ENCODE data around the gene ADSL. TPM values are rescaled to one million over a fixed set of nuclear protein-coding genes. Genes with fewer than 3 reads are reported as not detected.

The ADSL gene
- total and polyA plus RNA-seq, 2 of the 8 experiments (the other 6 are each of a cell fraction or from before 2014, with no cell fraction given), result 197 to 218 TPM

GRCh38 chr22:40324468-40325305 lies 21.6 kb upstream of the ADSL start:
- DNase-seq (ENCODE audit: low read depth in 1 of 2, low spot score in 2 of 2), result no peak
- no peaks in the 10 kb centered on the region for H3K79me2 ChIP-seq (ENCODE audit: control insufficient read depth in 1 of 2, insufficient read depth in 2 of 2, low read length in 2 of 2)
- H4K91ac ChIP-seq (replicated peaks; ENCODE audit: insufficient read length, low read length), result no peak overlapping the region
- WGBS, 2 experiments (ENCODE audit: extremely low coverage in 1 of 2, insufficient coverage in 1 of 2, insufficient read length in 1 of 2, insufficient replicate concordance in 2 of 2, low coverage in 1 of 2, low lambda C conversion rate in 2 of 2, missing lambda C conversion rate in 1 of 2), result 89% methylated on average over 19 of the region's 19 CpGs; no CpG with 5 or more reads in 1 of the 2 experiments
- POLR2A ChIA-PET (ENCODE audit: partially characterized antibody), result interaction anchor here (0.9 to 3.3 kb wide), 5 partner anchors 8 to 280 kb away, joined by 3 to 21 read pairs (median 3); partner anchors contain the start of gene ADSL
- CTCF ChIA-PET (ENCODE audit: partially characterized antibody), result interaction anchor here (0.9 to 2.5 kb wide), 4 partner anchors 10 to 134 kb away, joined by 3 to 8 read pairs (median 5); no protein-coding TSS in a partner anchor
- no peak overlapping the region for H3K18ac ChIP-seq (ENCODE audit: extremely low read depth, low read length)
- H2BK120ac ChIP-seq (replicated peaks; ENCODE audit: low read depth, low read length), result no peak overlapping the region
- no peak overlapping the region for H3K4ac ChIP-seq (replicated peaks; ENCODE audit: insufficient read length, low read depth, low read length)
- no peak overlapping the region for H3K23ac ChIP-seq (ENCODE audit: insufficient read length)
- H3K27me3 ChIP-seq (replicated peaks in 1 of 4; ENCODE audit: control insufficient read depth in 3 of 4, extremely low read depth in 1 of 4, insufficient read depth in 3 of 4, low read length in 3 of 4), result no peaks in the 10 kb centered on the region
- no peaks in the 10 kb centered on the region for H3K23me2 ChIP-seq (ENCODE audit: low read depth, low read length)
- no peak overlapping the region for H2BK20ac ChIP-seq (ENCODE audit: low read length)
- no peaks in the 10 kb centered on the region for H3K79me1 ChIP-seq (ENCODE audit: low read depth, low read length)
- peaks cover 4 to 13% (median 10%) of the 10 kb centered on the region in 4 experiments for H3K4me1 ChIP-seq (replicated peaks in 1 of 4; ENCODE audit: control insufficient read depth in 3 of 4, insufficient read depth in 4 of 4, low read length in 3 of 4)
- H3K4me2 ChIP-seq (ENCODE audit: insufficient read depth in 1 of 2, low read depth in 2 of 2, low read length in 2 of 2), result no peak overlapping the region
- peaks cover 0 to 5% of the 10 kb centered on the region in 2 experiments for H4K20me1 ChIP-seq (replicated peaks in 1 of 2; ENCODE audit: control insufficient read depth in 1 of 2, insufficient read depth in 2 of 2, low read length in 2 of 2)
- H4K5ac ChIP-seq (ENCODE audit: insufficient read length, low read depth, low read length), result no peak overlapping the region
- peaks cover 11 to 34% (median 23%) of the 10 kb centered on the region in 4 experiments for H3K36me3 ChIP-seq (ENCODE audit: control insufficient read depth in 2 of 4, insufficient read depth in 4 of 4, low read length in 3 of 4)
- no peak overlapping the region for H2AK5ac ChIP-seq (ENCODE audit: low read depth, low read length)
- no peak overlapping the region for H2BK5ac ChIP-seq (ENCODE audit: low read depth, low read length)
- H3K4me3 ChIP-seq (ENCODE audit: extremely low read depth in 1 of 4, insufficient read depth in 2 of 4, low read depth in 3 of 4, low read length in 4 of 4), result no peak overlapping the region
- H3K27ac ChIP-seq (ENCODE audit: low read depth, low read length), result no peak overlapping the region
- no peak overlapping the region for H3K9ac ChIP-seq (replicated peaks in 1 of 4; ENCODE audit: extremely low read depth in 1 of 4, low read depth in 3 of 4, low read length in 3 of 4)
- H2AFZ ChIP-seq (ENCODE audit: low read length), result no peak overlapping the region
- no peak overlapping the region for H2BK15ac ChIP-seq (ENCODE audit: low read length)
- no peak overlapping the region for H2BK12ac ChIP-seq (ENCODE audit: low read depth, low read length)
- H3K14ac ChIP-seq (ENCODE audit: insufficient read length), result no peak overlapping the region
- FAIRE-seq, result peak; percentile 19
- H3K9me3 ChIP-seq (ENCODE audit: insufficient read depth in 2 of 2, low read depth in 1 of 2, low read length in 1 of 2), result no peaks in the 10 kb centered on the region
- no peak overlapping the region for H3K56ac ChIP-seq (replicated peaks; ENCODE audit: insufficient read length, low read depth, low read length)
- no peak overlapping the region; the same call in 1 of the 2 replicates for H4K8ac ChIP-seq (ENCODE audit: extremely low read depth, insufficient read depth, low read length)
- no peak for TF ChIP-seq ZNF274 (IDR thresholded peaks at IDR 0.05; ENCODE audit: borderline replicate concordance, extremely low read depth, low read length)
- no peak for TF ChIP-seq ASH2L (IDR thresholded peaks at IDR 0.05; ENCODE audit: low read length)
- TF ChIP-seq JUND (IDR thresholded peaks at IDR 0.05; ENCODE audit: low read length), result no peak
- no peak for TF ChIP-seq HDAC6 (IDR thresholded peaks at IDR 0.05; ENCODE audit: low read depth, low read length)
- TF ChIP-seq CHD2 (IDR thresholded peaks at IDR 0.05; ENCODE audit: low read length), result no peak
- no peak for TF ChIP-seq JUN (IDR thresholded peaks at IDR 0.05; ENCODE audit: low read depth, low read length)
- TF ChIP-seq SUZ12 (IDR thresholded peaks at IDR 0.05; ENCODE audit: low read length), result no peak
- TF ChIP-seq RBBP5 (IDR thresholded peaks at IDR 0.05; ENCODE audit: borderline replicate concordance, low read depth, low read length), result no peak
- TF ChIP-seq CTBP2 (IDR thresholded peaks at IDR 0.05; ENCODE audit: borderline replicate concordance, insufficient read depth, insufficient read length, low read length), result no peak
- TF ChIP-seq SIN3A (conservative IDR thresholded peaks at IDR 0.05 in 1 of 2, IDR thresholded peaks at IDR 0.05 in 1 of 2; ENCODE audit: low read depth in 1 of 2, low read length in 2 of 2), result no peak
- TF ChIP-seq NRF1 (IDR thresholded peaks at IDR 0.05; ENCODE audit: low read depth, low read length), result no peak

Measured in H1 (cell line).